Measurements from ENCODE around the gene GABRR1.
"Not testable (repeated sequence)": the region's sequence is repeated elsewhere in the genome, so short reads cannot be mapped to it uniquely, and the experiment has no call there.

GABRR1 gene

GRCh38 chr6:89160331-89161092 lies 56.6 kb downstream of the GABRR1 start:
- DNase-seq (ENCODE audit: low read depth, low spot score) = no peak

- DNase-seq (ENCODE audit: low read depth, low spot score) = no peak
These were observed 63.0 kb downstream of the GABRR1 start for GRCh38 chr6:89154131-89154530.

- no peak for DNase-seq (ENCODE audit: low read depth, low spot score)
These were observed 69.0 kb downstream of the GABRR1 start for GRCh38 chr6:89148016-89148750.

- no peak for DNase-seq (ENCODE audit: low read depth, low spot score)
These were observed 70.1 kb downstream of the GABRR1 start for GRCh38 chr6:89146718-89147700.

- no peak for DNase-seq (ENCODE audit: low read depth, low spot score)
These were observed 71.0 kb downstream of the GABRR1 start, which contains the start of gene PM20D2 for GRCh38 chr6:89145956-89146717. TSS of gene PM20D2 (plus strand) at chr6:89146055. CDS start at chr6:89146145, 90 bp downstream.

- DNase-seq (ENCODE audit: low read depth, low spot score) = no peak
These were observed 71.8 kb downstream of the GABRR1 start for GRCh38 chr6:89145091-89145955.

- no peak for DNase-seq (ENCODE audit: low read depth, low spot score)
These were observed 72.7 kb downstream of the GABRR1 start for GRCh38 chr6:89144354-89144906.

- DNase-seq (ENCODE audit: low read depth, low spot score) = no peak
These were observed 76.6 kb downstream of the GABRR1 start for GRCh38 chr6:89140347-89141156.

GRCh38 chr6:89139509-89140346 lies 77.4 kb downstream of the GABRR1 start:
- no peak for DNase-seq (ENCODE audit: low read depth, low spot score)

- no peak for DNase-seq (ENCODE audit: low read depth, low spot score)
These were observed 79.0 kb downstream of the GABRR1 start for GRCh38 chr6:89138173-89138572.

- DNase-seq (ENCODE audit: low read depth, low spot score) = no peak
These were observed 82.4 kb downstream of the GABRR1 start for GRCh38 chr6:89134723-89135122.

GRCh38 chr6:89133981-89134380 lies 83.2 kb downstream of the GABRR1 start:
- no peak for DNase-seq (ENCODE audit: low read depth, low spot score)

GRCh38 chr6:89132057-89132456 lies 85.1 kb downstream of the GABRR1 start:
- DNase-seq (ENCODE audit: low read depth, low spot score) = no peak

- no peak for DNase-seq (ENCODE audit: low read depth, low spot score)
These were observed 85.6 kb downstream of the GABRR1 start for GRCh38 chr6:89131599-89131998.

- not testable (repeated sequence) for DNase-seq (ENCODE audit: low read depth, low spot score)
These were observed 88.9 kb downstream of the GABRR1 start for GRCh38 chr6:89128256-89128671.

All from iPS DF 19.7 (cell line).